HG02759 (cell line): ENCODE results near the gene MPRIP.

Experiments used
- ATAC-seq: cut with Tn5 transposase; IDR thresholded peaks from one replicate; pipeline ENCODE4 v1.9.1; 2021; ENCODE audit warnings: mild to moderate bottlenecking, moderate library complexity; ENCODE audit not compliant: unreplicated experiment

Gene MPRIP

GRCh38 chr17:17050346-17051345, 8.4 kb downstream of the MPRIP start:
- ATAC-seq: no peak

GRCh38 chr17:17051380-17051779, 9.1 kb downstream of the MPRIP start:
- ATAC-seq: no peak

GRCh38 chr17:17051791-17052461, 9.7 kb downstream of the MPRIP start:
- ATAC-seq: no peak

- ATAC-seq: no peak
Measured at GRCh38 chr17:17052462-17053221, 10.4 kb downstream of the MPRIP start.

GRCh38 chr17:17053446-17054379, 11.5 kb downstream of the MPRIP start:
- ATAC-seq: no peak

- ATAC-seq: no peak
Measured at GRCh38 chr17:17054636-17055035, 12.4 kb downstream of the MPRIP start.

- ATAC-seq: no peak
Measured at GRCh38 chr17:17055286-17056155, 13.3 kb downstream of the MPRIP start.

GRCh38 chr17:17056156-17056539, 13.9 kb downstream of the MPRIP start:
- no peak for ATAC-seq

GRCh38 chr17:17057057-17057551, 14.8 kb downstream of the MPRIP start:
- no peak for ATAC-seq

- ATAC-seq: no peak
Measured at GRCh38 chr17:17058304-17058703, 16.0 kb downstream of the MPRIP start.

GRCh38 chr17:17059301-17059890, 17.1 kb downstream of the MPRIP start:
- no peak for ATAC-seq

GRCh38 chr17:17060001-17060922, 18.0 kb downstream of the MPRIP start:
- no peak for ATAC-seq

- ATAC-seq: no peak
Measured at GRCh38 chr17:17060930-17061329, 18.7 kb downstream of the MPRIP start.

- no peak for ATAC-seq
Measured at GRCh38 chr17:17061516-17061915, 19.3 kb downstream of the MPRIP start.

GRCh38 chr17:17062356-17062755, 20.1 kb downstream of the MPRIP start:
- ATAC-seq: no peak

GRCh38 chr17:17062866-17063265, 20.6 kb downstream of the MPRIP start:
- no peak for ATAC-seq

GRCh38 chr17:17063546-17064122, 21.4 kb downstream of the MPRIP start:
- ATAC-seq: no peak
